HTERT RPE-1 (cell line): ENCODE data around the gene CYTH4.
"Not testable (repeated sequence)": the region's sequence is repeated elsewhere in the genome, so short reads cannot be mapped to it uniquely, and the experiment has no call there.

Source experiments
- in situ Hi-C: fragments of 300-500 bp; cut with MboI; formaldehyde crosslinking; loops from 4 replicates; pipeline ENCODE4 v1.14.3; 2020; ENCODE audit warnings: low sequenced_read_pairs

CYTH4 gene

GRCh38 chr22:37325039-37325395 lies 42.7 kb downstream of the CYTH4 start:
- in situ Hi-C loops, result no loop called here

- in situ Hi-C loops, result no loop called here
Measured at GRCh38 chr22:37326726-37327125, 44.4 kb downstream of the CYTH4 start.

- in situ Hi-C loops, result no loop called here
Measured at GRCh38 chr22:37328017-37328416, 45.7 kb downstream of the CYTH4 start.

- in situ Hi-C loops, result not testable (repeated sequence)
Measured at GRCh38 chr22:37328538-37329237, 46.4 kb downstream of the CYTH4 start.

GRCh38 chr22:37329238-37330140 lies 47.2 kb downstream of the CYTH4 start:
- in situ Hi-C loops, result no loop called here

GRCh38 chr22:37330200-37331033 lies 48.1 kb downstream of the CYTH4 start:
- in situ Hi-C loops, result no loop called here

GRCh38 chr22:37331034-37331428 lies 48.7 kb downstream of the CYTH4 start:
- in situ Hi-C loops, result no loop called here

- in situ Hi-C loops, result no loop called here
Measured at GRCh38 chr22:37331856-37332536, 49.7 kb downstream of the CYTH4 start.

- in situ Hi-C loops, result no loop called here
Measured at GRCh38 chr22:37333724-37334460, 51.6 kb downstream of the CYTH4 start.

GRCh38 chr22:37334461-37334858 lies 52.2 kb downstream of the CYTH4 start:
- in situ Hi-C loops, result no loop called here

GRCh38 chr22:37334859-37335805 lies 52.8 kb downstream of the CYTH4 start:
- in situ Hi-C loops, result no loop called here

- in situ Hi-C loops, result no loop called here
Measured at GRCh38 chr22:37335806-37336199, 53.5 kb downstream of the CYTH4 start.

GRCh38 chr22:37336579-37336978 lies 54.3 kb downstream of the CYTH4 start:
- in situ Hi-C loops, result no loop called here

GRCh38 chr22:37337204-37337943 lies 55.1 kb downstream of the CYTH4 start:
- in situ Hi-C loops, result no loop called here

- in situ Hi-C loops, result no loop called here
Measured at GRCh38 chr22:37338539-37339246, 56.4 kb downstream of the CYTH4 start.

GRCh38 chr22:37340331-37341262 lies 58.3 kb downstream of the CYTH4 start:
- in situ Hi-C loops, result no loop called here

GRCh38 chr22:37342065-37342464 lies 59.8 kb downstream of the CYTH4 start:
- in situ Hi-C loops, result no loop called here
